Placental pericyte (primary cell): ENCODE measurements around the gene ZNF283. TPM values are rescaled to one million over a fixed set of nuclear protein-coding genes. Genes with fewer than 3 reads are reported as not detected.

ENCODE experiments used
- total RNA-seq: library from RNA; depleted of rRNA; stranded (reverse); fragments of >200 nt; gene quantifications from 2 replicates; pipeline ENCODE4 v1.2.3, GENCODE V29; 2012

Gene ZNF283
- 6.6 and 12.5 TPM in 2 replicates for total RNA-seq

GRCh38 chr19:43826787-43827754, at the start of gene ZNF283:
Gene ZNF283, plus strand, starts transcription at chr19:43827321. Its CDS starts 6,184 bp downstream, at chr19:43833505.

GRCh38 chr19:43780706-43781525, 46.2 kb upstream of the ZNF283 start, which contains the start of gene KCNN4:
Gene KCNN4, minus strand, starts transcription at chr19:43780973. Its CDS starts 112 bp downstream, at chr19:43780861.

GRCh38 chr19:43802216-43802951, 24.7 kb upstream of the ZNF283 start, which contains the start of gene LYPD5:
Gene LYPD5, minus strand, starts transcription at chr19:43802447. Its CDS starts 67 bp downstream, at chr19:43802380.

GRCh38 chr19:43883864-43884263, 56.7 kb downstream of the ZNF283 start, which contains the start of gene ZNF404:
Gene ZNF404, minus strand, starts transcription at chr19:43883964.

Other genes starting within 250 kb of the ZNF283 start
- gene IRGQ, start 231.2 kb upstream of the ZNF283 start, total RNA-seq: 22.8 and 38.9 TPM in 2 replicates
- gene ZNF576, start 230.7 kb upstream of the ZNF283 start, total RNA-seq: 7.7 and 11.3 TPM in 2 replicates
- 0.22 TPM in 1 of 2 replicates, not detected in the other for gene SRRM5, start 215.2 kb upstream of the ZNF283 start, total RNA-seq
- 20.9 and 25.2 TPM in 2 replicates for gene ZNF428, start 207.7 kb upstream of the ZNF283 start, total RNA-seq
- gene CADM4, start 187.5 kb upstream of the ZNF283 start, total RNA-seq: 0.88 and 2.1 TPM in 2 replicates
- gene PLAUR, start 157.2 kb upstream of the ZNF283 start, total RNA-seq: 86.0 and 205 TPM in 2 replicates
- not detected in 2 replicates for gene IRGC, start 111.2 kb upstream of the ZNF283 start, total RNA-seq
- 16.6 and 19.3 TPM in 2 replicates for gene SMG9, start 72.4 kb upstream of the ZNF283 start, total RNA-seq
- 1.9 TPM in 1 of 2 replicates, not detected in the other for gene KCNN4, start 46.3 kb upstream of the ZNF283 start, total RNA-seq
- under 0.01 TPM in 1 of 2 replicates, not detected in the other for gene LYPD5, start 24.9 kb upstream of the ZNF283 start, total RNA-seq
- 0.66 and 0.72 TPM in 2 replicates for gene ZNF404, start 56.6 kb downstream of the ZNF283 start, total RNA-seq
- gene ZNF45, start 108.0 kb downstream of the ZNF283 start, total RNA-seq: 12.5 and 16.5 TPM in 2 replicates
- 5.3 and 7.9 TPM in 2 replicates for gene ZNF221, start 123.9 kb downstream of the ZNF283 start, total RNA-seq
- gene ZNF155, start 156.9 kb downstream of the ZNF283 start, total RNA-seq: 5.5 and 6.9 TPM in 2 replicates
- gene ZNF230, start 175.6 kb downstream of the ZNF283 start, total RNA-seq: 3.5 and 3.9 TPM in 2 replicates
- gene ZNF222, start 198.1 kb downstream of the ZNF283 start, total RNA-seq: 5.2 and 8.1 TPM in 2 replicates
- gene ZNF223, start 224.7 kb downstream of the ZNF283 start, total RNA-seq: 4.2 and 6.8 TPM in 2 replicates
- 1.5 and 3.1 TPM in 2 replicates for gene ZNF284, start 244.8 kb downstream of the ZNF283 start, total RNA-seq